Neural cell (in vitro differentiated cells): ENCODE measurements around the gene PDE8A. TPM values are rescaled to one million over a fixed set of nuclear protein-coding genes. Genes with fewer than 3 reads are reported as not detected.

ENCODE experiments used
- H2AFZ ChIP-seq: fragments of 200-600, 300-800 bp; sonication (generic), shearing (Covaris generic); 2 replicates; pipeline ENCODE4 v1.6.0; 2014; ENCODE audit warnings: low read depth, mild to moderate bottlenecking, antibody characterized with exemption, low read length, moderate library complexity
- H3F3A ChIP-seq: fragments of 200-600 bp; shearing (Covaris generic); 2 replicates; pipeline ENCODE4 v1.6.1; 2016; ENCODE audit warnings: mild to moderate bottlenecking, moderate library complexity, mixed read lengths, antibody characterized with exemption, low read length; ENCODE audit not compliant: insufficient read depth, poor library complexity, severe bottlenecking
- H3K27ac ChIP-seq: fragments of 200-600, 300-800 bp; sonication (generic), shearing (Covaris generic); 2 replicates; pipeline ENCODE4 v1.5.1; 2014; ENCODE audit warnings: mild to moderate bottlenecking, low read length, moderate library complexity
- H3K27me3 ChIP-seq: fragments of 300-800, 200-600 bp; sonication (generic), shearing (Covaris generic); 2 replicates; pipeline ENCODE4 v1.6.0; 2014; ENCODE audit warnings: mild to moderate bottlenecking, low read depth, low read length, moderate library complexity; ENCODE audit not compliant: insufficient read depth
- H3K36me3 ChIP-seq: fragments of 300-800, 200-600 bp; sonication (generic), shearing (Covaris generic); 2 replicates; pipeline ENCODE4 v1.5.1; 2014; ENCODE audit warnings: mild to moderate bottlenecking, antibody characterized with exemption, low read length, moderate library complexity; ENCODE audit not compliant: insufficient read depth
- H3K4me2 ChIP-seq: fragments of 300-800, 200-600 bp; sonication (generic), shearing (Covaris generic); 2 replicates; pipeline ENCODE4 v1.6.0; 2014; ENCODE audit warnings: mild to moderate bottlenecking, low read length
- H3K4me3 ChIP-seq: fragments of 300-800, 200-600 bp; sonication (generic), shearing (Covaris generic); 2 replicates; pipeline ENCODE4 v1.5.1; 2014; ENCODE audit warnings: mild to moderate bottlenecking, low read length, moderate library complexity
- H3K79me2 ChIP-seq: fragments of 200-600 bp; shearing (Covaris generic); replicated peaks from 2 replicates; pipeline ENCODE4 v1.6.0; 2014; ENCODE audit warnings: mild to moderate bottlenecking, low read length, moderate library complexity; ENCODE audit not compliant: insufficient read depth
- H3K9ac ChIP-seq: fragments of 300-800, 200-600 bp; sonication (generic), shearing (Covaris generic); 2 replicates; pipeline ENCODE4 v1.6.1; 2016; ENCODE audit warnings: mild to moderate bottlenecking, low read length, mixed read lengths
- H3K9me2 ChIP-seq: fragments of 200-600 bp; shearing (Covaris generic); 2 replicates; pipeline ENCODE4 v1.6.1; 2016; ENCODE audit warnings: mild to moderate bottlenecking, low read length, mixed read lengths; ENCODE audit not compliant: insufficient read depth
- H3K9me3 ChIP-seq: fragments of 200-600, 300-800 bp; sonication (generic), shearing (Covaris generic); 2 replicates; pipeline ENCODE4 v1.6.1; 2016; ENCODE audit warnings: mild to moderate bottlenecking, mixed run types, low read length, moderate library complexity, mixed read lengths
- H4K20me1 ChIP-seq: fragments of 200-600 bp; shearing (Covaris generic); 2 replicates; pipeline ENCODE4 v1.6.1; 2016; ENCODE audit warnings: mild to moderate bottlenecking, mixed run types; ENCODE audit not compliant: insufficient read depth
- EP300 ChIP-seq: fragments of 450-650 bp; conservative IDR thresholded peaks from 2 replicates; pipeline ENCODE4 v1.6.1; 2014; ENCODE audit warnings: antibody characterized with exemption, mild to moderate bottlenecking, moderate library complexity; ENCODE audit not compliant: poor library complexity, severe bottlenecking
- EZH2 ChIP-seq: fragments of 200-600, 300-800 bp; shearing (Covaris generic), sonication (generic); IDR thresholded peaks from 2 replicates; pipeline ENCODE4 v1.6.1; 2014; ENCODE audit warnings: antibody characterized with exemption, low read length, borderline replicate concordance, mild to moderate bottlenecking; ENCODE audit not compliant: insufficient read depth, poor library complexity, severe bottlenecking
- MXI1 ChIP-seq: fragments of 450-650 bp; conservative IDR thresholded peaks from 2 replicates; pipeline ENCODE4 v1.6.1; 2014; ENCODE audit warnings: antibody characterized with exemption, mild to moderate bottlenecking; ENCODE audit not compliant: poor library complexity, severe bottlenecking
- POLR2AphosphoS5 ChIP-seq: IDR thresholded peaks from 2 replicates; pipeline ENCODE4 v1.6.1; 2012
- RAD21 ChIP-seq: fragments of 450-650 bp; conservative IDR thresholded peaks from 2 replicates; pipeline ENCODE4 v1.6.1; 2014; ENCODE audit warnings: antibody characterized with exemption, mild to moderate bottlenecking, moderate library complexity
- SMC3 ChIP-seq: fragments of 450-650 bp; conservative IDR thresholded peaks from 2 replicates; pipeline ENCODE4 v1.6.1; 2014; ENCODE audit warnings: antibody characterized with exemption, mild to moderate bottlenecking, moderate library complexity; ENCODE audit not compliant: poor library complexity
- TAF1 ChIP-seq: IDR thresholded peaks from 2 replicates; pipeline ENCODE4 v1.6.1; 2012; ENCODE audit warnings: low read depth
- polyA plus RNA-seq: library from polyadenylated mRNA; depleted of rRNA; stranded (reverse); fragments of >200 nt; gene quantifications from 2 replicates; pipeline ENCODE4 v1.2.3, GENCODE V29; 2014
- TF ChIP-seq, protein P1 (sequence below): IDR thresholded peaks from 2 replicates; pipeline ENCODE4 v1.6.1; 2012; ENCODE audit warnings: borderline replicate concordance
- TF ChIP-seq, protein P2 (sequence below): fragments of 450-650 bp; IDR thresholded peaks from 2 replicates; pipeline ENCODE4 v1.5.1; 2014; ENCODE audit warnings: antibody characterized with exemption, mild to moderate bottlenecking, moderate library complexity; ENCODE audit not compliant: poor library complexity, severe bottlenecking

Gene PDE8A
- polyA plus RNA-seq, 1 donor from 2014 or later, result 13.2 TPM

DNA sequence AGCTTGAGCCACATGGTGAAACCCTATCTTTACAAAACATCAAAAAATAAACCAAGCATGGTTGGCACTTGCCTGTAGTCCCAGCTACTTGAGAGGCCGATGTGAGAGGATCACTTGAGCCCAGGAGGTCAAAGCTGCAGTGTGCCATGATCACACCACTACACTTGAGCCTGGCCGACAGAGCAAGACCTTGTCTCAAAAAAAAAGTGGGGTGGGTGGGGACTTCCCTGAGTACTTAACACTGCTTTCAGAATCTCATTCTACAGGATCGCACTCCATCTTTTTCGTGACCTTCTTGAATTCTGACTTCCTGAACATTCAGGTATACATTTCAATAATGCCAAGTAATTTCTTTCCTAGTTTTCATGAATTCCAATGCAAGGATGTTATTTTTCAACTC, 91.3 kb downstream of the PDE8A start:
- Histone ChIP-seq H3F3A (no peaks in the 10 kb centered on the region), H3K27me3 (no peaks in the 10 kb centered on the region), H2AFZ (no peak overlapping the region), H3K36me3 (no peaks in the 10 kb centered on the region), H3K27ac (no peak overlapping the region), H3K9me2 (no peaks in the 10 kb centered on the region), H3K79me2 (no peaks in the 10 kb centered on the region), H3K4me3 (no peak overlapping the region), H3K9me3 (no peaks in the 10 kb centered on the region), H3K9ac (no peak overlapping the region), H3K4me2 (no peak overlapping the region), H4K20me1 (no peaks in the 10 kb centered on the region)
- TF ChIP-seq, protein P1, sequence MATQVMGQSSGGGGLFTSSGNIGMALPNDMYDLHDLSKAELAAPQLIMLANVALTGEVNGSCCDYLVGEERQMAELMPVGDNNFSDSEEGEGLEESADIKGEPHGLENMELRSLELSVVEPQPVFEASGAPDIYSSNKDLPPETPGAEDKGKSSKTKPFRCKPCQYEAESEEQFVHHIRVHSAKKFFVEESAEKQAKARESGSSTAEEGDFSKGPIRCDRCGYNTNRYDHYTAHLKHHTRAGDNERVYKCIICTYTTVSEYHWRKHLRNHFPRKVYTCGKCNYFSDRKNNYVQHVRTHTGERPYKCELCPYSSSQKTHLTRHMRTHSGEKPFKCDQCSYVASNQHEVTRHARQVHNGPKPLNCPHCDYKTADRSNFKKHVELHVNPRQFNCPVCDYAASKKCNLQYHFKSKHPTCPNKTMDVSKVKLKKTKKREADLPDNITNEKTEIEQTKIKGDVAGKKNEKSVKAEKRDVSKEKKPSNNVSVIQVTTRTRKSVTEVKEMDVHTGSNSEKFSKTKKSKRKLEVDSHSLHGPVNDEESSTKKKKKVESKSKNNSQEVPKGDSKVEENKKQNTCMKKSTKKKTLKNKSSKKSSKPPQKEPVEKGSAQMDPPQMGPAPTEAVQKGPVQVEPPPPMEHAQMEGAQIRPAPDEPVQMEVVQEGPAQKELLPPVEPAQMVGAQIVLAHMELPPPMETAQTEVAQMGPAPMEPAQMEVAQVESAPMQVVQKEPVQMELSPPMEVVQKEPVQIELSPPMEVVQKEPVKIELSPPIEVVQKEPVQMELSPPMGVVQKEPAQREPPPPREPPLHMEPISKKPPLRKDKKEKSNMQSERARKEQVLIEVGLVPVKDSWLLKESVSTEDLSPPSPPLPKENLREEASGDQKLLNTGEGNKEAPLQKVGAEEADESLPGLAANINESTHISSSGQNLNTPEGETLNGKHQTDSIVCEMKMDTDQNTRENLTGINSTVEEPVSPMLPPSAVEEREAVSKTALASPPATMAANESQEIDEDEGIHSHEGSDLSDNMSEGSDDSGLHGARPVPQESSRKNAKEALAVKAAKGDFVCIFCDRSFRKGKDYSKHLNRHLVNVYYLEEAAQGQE, result no peak
- TF ChIP-seq POLR2AphosphoS5 (no peak), EZH2 (no peak), MXI1 (no peak), EP300 (no peak), RAD21 (no peak), SMC3 (no peak), TAF1 (no peak)
- TF ChIP-seq, protein P2, sequence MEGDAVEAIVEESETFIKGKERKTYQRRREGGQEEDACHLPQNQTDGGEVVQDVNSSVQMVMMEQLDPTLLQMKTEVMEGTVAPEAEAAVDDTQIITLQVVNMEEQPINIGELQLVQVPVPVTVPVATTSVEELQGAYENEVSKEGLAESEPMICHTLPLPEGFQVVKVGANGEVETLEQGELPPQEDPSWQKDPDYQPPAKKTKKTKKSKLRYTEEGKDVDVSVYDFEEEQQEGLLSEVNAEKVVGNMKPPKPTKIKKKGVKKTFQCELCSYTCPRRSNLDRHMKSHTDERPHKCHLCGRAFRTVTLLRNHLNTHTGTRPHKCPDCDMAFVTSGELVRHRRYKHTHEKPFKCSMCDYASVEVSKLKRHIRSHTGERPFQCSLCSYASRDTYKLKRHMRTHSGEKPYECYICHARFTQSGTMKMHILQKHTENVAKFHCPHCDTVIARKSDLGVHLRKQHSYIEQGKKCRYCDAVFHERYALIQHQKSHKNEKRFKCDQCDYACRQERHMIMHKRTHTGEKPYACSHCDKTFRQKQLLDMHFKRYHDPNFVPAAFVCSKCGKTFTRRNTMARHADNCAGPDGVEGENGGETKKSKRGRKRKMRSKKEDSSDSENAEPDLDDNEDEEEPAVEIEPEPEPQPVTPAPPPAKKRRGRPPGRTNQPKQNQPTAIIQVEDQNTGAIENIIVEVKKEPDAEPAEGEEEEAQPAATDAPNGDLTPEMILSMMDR, result no peak

DNA sequence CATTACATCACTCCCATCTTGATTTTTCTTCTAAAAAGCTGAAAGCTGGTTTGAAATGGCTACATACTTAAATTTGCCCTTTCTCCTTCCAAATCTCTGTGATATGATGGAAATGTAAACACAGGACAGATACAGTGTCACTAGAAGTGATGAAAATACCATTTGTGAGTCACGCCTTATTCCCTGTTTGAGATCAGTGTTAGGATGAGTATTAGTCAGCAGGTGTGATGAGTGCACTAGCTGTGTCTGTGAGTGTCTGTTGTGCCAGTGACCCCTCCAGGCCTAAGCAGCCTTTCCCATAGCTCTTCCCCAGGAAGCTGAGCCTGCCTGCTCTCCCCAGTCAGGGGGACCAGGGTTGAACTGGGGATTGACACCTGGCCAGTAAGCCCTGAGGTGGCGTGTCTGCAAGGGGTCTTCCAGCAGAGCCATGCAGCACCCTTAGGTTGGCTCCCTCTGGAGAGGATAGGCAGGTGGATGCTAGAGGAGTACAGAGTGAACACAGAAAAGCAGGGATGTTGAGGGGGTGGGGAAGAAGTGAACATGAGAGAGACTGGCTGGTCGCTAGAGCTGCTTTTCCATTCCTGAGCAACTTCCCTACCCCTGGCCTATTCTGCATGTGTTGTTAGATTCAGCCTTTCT, 92.0 kb downstream of the PDE8A start:
- Histone ChIP-seq H3K27ac (no peak overlapping the region), H3K9me2 (no peaks in the 10 kb centered on the region), H3K9ac (no peak overlapping the region), H2AFZ (no peak overlapping the region), H3K9me3 (no peaks in the 10 kb centered on the region), H3K27me3 (no peaks in the 10 kb centered on the region), H3K4me2 (no peak overlapping the region), H3F3A (no peaks in the 10 kb centered on the region), H4K20me1 (no peaks in the 10 kb centered on the region), H3K79me2 (no peaks in the 10 kb centered on the region), H3K36me3 (no peaks in the 10 kb centered on the region), H3K4me3 (no peak overlapping the region)
- TF ChIP-seq TAF1, result no peak
- TF ChIP-seq SMC3, result no peak
- no peak for TF ChIP-seq EP300
- TF ChIP-seq EZH2, result no peak
- TF ChIP-seq, protein P2, result no peak
- TF ChIP-seq POLR2AphosphoS5, result no peak
- no peak for TF ChIP-seq RAD21
- TF ChIP-seq, protein P1, result no peak
- no peak for TF ChIP-seq MXI1
